GM21390 (cell line): ENCODE data around the gene CD300H.
"Not testable (repeated sequence)": the region's sequence is repeated elsewhere in the genome, so short reads cannot be mapped to it uniquely, and the experiment has no call there.

Experiments
- ATAC-seq: cut with Tn5 transposase; IDR thresholded peaks from one replicate; pipeline ENCODE4 v1.9.1; 2021; ENCODE audit not compliant: unreplicated experiment

CD300H gene

GRCh38 chr17:74585711-74586110 is 18.4 kb upstream of the CD300H start:
- no peak for ATAC-seq

GRCh38 chr17:74584292-74585060 is 17.2 kb upstream of the CD300H start:
- no peak for ATAC-seq

GRCh38 chr17:74582633-74583032 is 15.3 kb upstream of the CD300H start:
- no peak for ATAC-seq

- no peak for ATAC-seq
These were observed 12.6 kb upstream of the CD300H start for GRCh38 chr17:74579900-74580299.

GRCh38 chr17:74578979-74579378 is 11.7 kb upstream of the CD300H start:
- no peak for ATAC-seq

GRCh38 chr17:74574489-74575142 is 7.3 kb upstream of the CD300H start:
- no peak for ATAC-seq

GRCh38 chr17:74573635-74574034 is 6.3 kb upstream of the CD300H start:
- ATAC-seq = not testable (repeated sequence)

- no peak for ATAC-seq
These were observed 5.9 kb upstream of the CD300H start for GRCh38 chr17:74573169-74573568.

GRCh38 chr17:74571621-74572270 is 4.4 kb upstream of the CD300H start:
- ATAC-seq = no peak

GRCh38 chr17:74569020-74570003 is 2.0 kb upstream of the CD300H start:
- ATAC-seq = no peak

- ATAC-seq = no peak
These were observed 981 bp upstream of the CD300H start for GRCh38 chr17:74568106-74568873.

GRCh38 chr17:74566132-74566753 is 1.1 kb downstream of the CD300H start:
- no peak for ATAC-seq

- no peak for ATAC-seq
These were observed 2.2 kb downstream of the CD300H start for GRCh38 chr17:74565126-74565525.

- no peak for ATAC-seq
These were observed 4.0 kb downstream of the CD300H start for GRCh38 chr17:74563358-74563757.

- no peak for ATAC-seq
These were observed 5.7 kb downstream of the CD300H start for GRCh38 chr17:74561586-74561985.

- ATAC-seq = no peak
These were observed 8.3 kb downstream of the CD300H start for GRCh38 chr17:74558882-74559519.

GRCh38 chr17:74558402-74558801 is 8.9 kb downstream of the CD300H start:
- not testable (repeated sequence) for ATAC-seq

- no peak for ATAC-seq
These were observed 11.8 kb downstream of the CD300H start for GRCh38 chr17:74555427-74555940.

- ATAC-seq = no peak
These were observed 12.4 kb downstream of the CD300H start for GRCh38 chr17:74554909-74555308.
